ENCODE measurements around the gene MED13. TPM values are rescaled to one million over a fixed set of nuclear protein-coding genes. Genes with fewer than 3 reads are reported as not detected.
"Not testable (repeated sequence)": the region's sequence is repeated elsewhere in the genome, so short reads cannot be mapped to it uniquely, and the experiment has no call there.

The MED13 gene
- total and polyA plus RNA-seq, 3 experiments from 2014 or later, result 3.4 to 63.3 (median 61.2) TPM

DNA sequence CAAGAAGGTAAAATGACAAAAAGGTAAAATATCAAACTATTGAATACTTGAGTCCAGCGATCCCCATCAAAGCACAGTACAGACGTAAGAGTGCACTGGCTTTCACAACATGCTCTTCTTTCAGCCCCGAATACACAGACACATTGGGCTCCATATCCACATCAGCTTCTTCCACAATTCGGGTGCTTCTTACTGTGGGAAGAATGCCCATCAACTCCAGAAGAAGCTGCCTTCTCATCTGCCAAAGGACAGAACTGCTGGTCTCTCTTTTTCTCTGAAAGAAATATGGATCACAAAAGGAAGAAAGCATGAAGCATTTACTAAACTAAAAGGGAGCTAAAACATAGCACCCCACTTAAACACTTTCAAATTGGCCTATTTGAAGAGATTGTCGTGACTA lies 157.7 kb downstream of the MED13 start:
- H3K27me3 Mint-ChIP-seq, result no peaks in the 10 kb centered on the region
- peak overlapping the region in 1 of 7 donors; percentile 17 for H3K4me3 Mint-ChIP-seq
- H3K27ac ChIP-seq (ENCODE audit: low read depth, low read length), result no peak overlapping the region
- H3K4me1 Mint-ChIP-seq, result peaks cover 7 to 19% (median 14%) of the 10 kb centered on the region in 3 donors
- no peaks in the 10 kb centered on the region for H3K9me3 Mint-ChIP-seq
- no peaks in the 10 kb centered on the region for H3K27me3 ChIP-seq (ENCODE audit: insufficient read depth, low read length, poor library complexity, severe bottlenecking)
- POLR2A ChIA-PET, result no interaction called here
- H3K9me3 ChIP-seq (ENCODE audit: low read length), result no peaks in the 10 kb centered on the region
- peak overlapping the region in 4 of 8 donors; percentile 10 to 71 (median 46) for H3K27ac Mint-ChIP-seq
- peaks cover 8 to 57% (median 27%) of the 10 kb centered on the region in 3 donors for H3K36me3 Mint-ChIP-seq
- no peak for DNase-seq
- CTCF ChIA-PET, result no interaction called here
- H3K36me3 ChIP-seq (ENCODE audit: insufficient read depth, low read length), result peaks cover 21% of the 10 kb centered on the region
- H3K4me1 ChIP-seq (ENCODE audit: insufficient read depth, low read length), result no peaks in the 10 kb centered on the region
- H3K4me3 ChIP-seq (ENCODE audit: low read length), result no peak overlapping the region

DNA sequence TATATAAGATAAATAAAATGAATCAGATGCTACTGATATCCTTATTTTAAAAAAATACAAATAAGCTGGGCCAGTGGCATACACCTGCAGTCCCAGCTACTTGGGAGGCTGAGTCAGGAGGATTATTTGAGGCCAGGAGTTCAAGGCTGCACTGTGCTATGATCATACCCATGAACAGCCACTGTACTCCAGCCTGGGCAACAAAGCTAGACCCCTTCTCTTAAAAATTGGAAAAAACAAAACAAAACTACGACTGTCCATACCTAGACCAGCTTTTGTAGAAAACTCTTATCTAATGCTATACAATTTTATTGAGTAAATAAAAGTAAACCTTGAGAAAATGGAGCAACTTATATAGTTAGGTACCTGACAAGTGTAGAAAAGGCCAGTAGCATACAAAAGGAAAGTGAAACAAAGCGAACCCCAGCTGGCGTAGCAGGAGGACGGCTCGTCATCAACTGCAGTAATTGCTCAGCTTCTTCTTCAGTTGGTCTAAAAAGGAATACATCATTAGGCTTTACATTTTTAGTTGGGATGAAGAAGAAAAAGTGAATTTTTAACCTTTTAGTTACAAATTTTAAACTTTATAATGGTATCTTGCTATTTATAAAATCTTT lies 160.9 kb downstream of the MED13 start:
- peak; percentile 4 to 67 (median 15) for DNase-seq
- Histone ChIP-seq H3K4me1 (ENCODE audit: insufficient read depth, low read length) (no peaks in the 10 kb centered on the region), H3K4me3 (ENCODE audit: low read length) (peak overlapping the region; percentile 22), H3K9me3 (ENCODE audit: low read length) (no peaks in the 10 kb centered on the region), H3K36me3 (ENCODE audit: insufficient read depth, low read length) (peaks cover 10% of the 10 kb centered on the region), H3K27me3 (ENCODE audit: insufficient read depth, low read length, poor library complexity, severe bottlenecking) (no peaks in the 10 kb centered on the region), H3K27ac (ENCODE audit: low read depth, low read length) (peak overlapping the region; percentile 68)
- H3K9me3 Mint-ChIP-seq, result no peaks in the 10 kb centered on the region
- CTCF ChIA-PET, result interaction anchor here (1.5 to 1.6 kb wide), 2 partner anchors 23 to 162 kb away, joined by 4 to 7 read pairs; partner anchors contain the start of gene INTS2
- no peaks in the 10 kb centered on the region for H3K27me3 Mint-ChIP-seq
- peaks cover 0 to 56% (median 21%) of the 10 kb centered on the region in 3 donors for H3K36me3 Mint-ChIP-seq
- H3K4me1 Mint-ChIP-seq, result peaks cover 5 to 14% (median 14%) of the 10 kb centered on the region in 3 donors
- peak overlapping the region; percentile 49 to 88 (median 79) for H3K4me3 Mint-ChIP-seq
- POLR2A ChIA-PET, result interaction anchor here (0.7 kb wide), 1 partner anchor 41 kb away, joined by 5 read pairs; the partner anchor contains the start of gene BRIP1
- peak overlapping the region; percentile 90 to 99 (median 94) for H3K27ac Mint-ChIP-seq

DNA sequence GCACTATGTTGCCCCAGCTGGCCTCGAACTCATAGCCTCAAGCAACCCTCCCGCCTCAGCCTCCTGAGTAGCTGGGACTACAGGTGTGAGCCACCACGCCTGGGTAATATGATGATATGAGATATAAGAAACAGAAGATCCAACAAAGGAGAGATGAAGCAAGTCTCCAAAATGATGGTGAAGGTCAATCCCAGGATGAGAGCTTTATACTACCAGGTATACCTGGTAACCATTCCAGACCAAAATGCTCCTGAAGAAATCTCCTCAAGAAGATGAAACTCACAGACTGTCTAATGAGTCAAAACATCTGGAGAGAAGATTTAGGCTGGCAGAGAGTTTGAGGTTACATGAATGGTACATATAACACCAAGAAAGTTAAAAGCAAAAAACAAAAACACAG lies 161.8 kb downstream of the MED13 start:
- CTCF ChIA-PET, result interaction anchor here (0.8 kb wide), 1 partner anchor 84 kb away, joined by 3 read pairs; no protein-coding TSS in a partner anchor
- H3K36me3 Mint-ChIP-seq, result peaks cover 0 to 57% (median 21%) of the 10 kb centered on the region in 3 donors
- Histone ChIP-seq H3K27ac (ENCODE audit: low read depth, low read length) (no peak overlapping the region), H3K9me3 (ENCODE audit: low read length) (no peaks in the 10 kb centered on the region), H3K27me3 (ENCODE audit: insufficient read depth, low read length, poor library complexity, severe bottlenecking) (no peaks in the 10 kb centered on the region), H3K4me3 (ENCODE audit: low read length) (no peak overlapping the region), H3K4me1 (ENCODE audit: insufficient read depth, low read length) (no peaks in the 10 kb centered on the region), H3K36me3 (ENCODE audit: insufficient read depth, low read length) (peaks cover 10% of the 10 kb centered on the region)
- peaks cover 5 to 14% (median 14%) of the 10 kb centered on the region in 3 donors for H3K4me1 Mint-ChIP-seq
- no peaks in the 10 kb centered on the region for H3K9me3 Mint-ChIP-seq
- POLR2A ChIA-PET, result no interaction called here
- H3K4me3 Mint-ChIP-seq, result peak overlapping the region in 3 of 7 donors; percentile 27 to 42 (median 32)
- DNase-seq, result no peak
- no peaks in the 10 kb centered on the region for H3K27me3 Mint-ChIP-seq
- H3K27ac Mint-ChIP-seq, result peak overlapping the region in 7 of 8 donors; percentile 90 to 99 (median 95)

DNA sequence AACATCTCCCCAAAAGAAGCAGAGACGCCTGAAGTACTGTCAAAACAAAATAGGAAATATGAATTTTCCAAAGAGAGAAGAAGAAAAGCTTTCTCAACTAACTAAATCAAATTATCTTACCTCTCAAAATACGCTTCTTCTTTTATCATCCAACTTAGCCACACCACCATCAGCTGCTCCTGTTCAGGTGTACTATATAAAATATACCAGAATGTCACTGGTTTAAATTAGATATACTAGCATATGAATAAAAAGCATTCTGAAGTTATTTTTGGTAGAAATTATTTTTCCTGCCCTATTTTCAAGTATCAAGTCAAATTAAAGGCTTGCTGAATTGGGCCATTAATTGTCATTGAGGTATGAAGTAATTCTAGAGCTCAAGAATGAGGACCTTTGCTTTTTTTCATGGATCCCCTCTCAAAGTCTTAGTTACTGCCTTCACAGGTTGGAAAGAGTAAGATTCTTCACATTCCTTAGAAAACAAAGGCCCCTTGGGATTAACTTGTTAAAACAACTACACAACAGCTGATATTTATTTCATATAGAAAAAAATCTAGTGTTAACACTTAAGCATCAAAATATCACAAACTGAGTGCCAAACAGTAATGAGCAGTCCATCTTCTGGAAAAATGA lies 167.4 kb downstream of the MED13 start:
- H3K4me3 ChIP-seq (ENCODE audit: low read length), result no peak overlapping the region
- no peak overlapping the region for H3K27ac ChIP-seq (ENCODE audit: low read depth, low read length)
- no peaks in the 10 kb centered on the region for H3K9me3 Mint-ChIP-seq
- POLR2A ChIA-PET, result no interaction called here
- H3K4me1 Mint-ChIP-seq, result peaks cover 0 to 2% (median 2%) of the 10 kb centered on the region in 3 donors
- peak overlapping the region in 2 of 8 donors; percentile 9 to 33 for H3K27ac Mint-ChIP-seq
- H3K27me3 Mint-ChIP-seq, result no peaks in the 10 kb centered on the region
- CTCF ChIA-PET, result no interaction called here
- no peak for DNase-seq
- H3K4me1 ChIP-seq (ENCODE audit: insufficient read depth, low read length), result no peaks in the 10 kb centered on the region
- H3K9me3 ChIP-seq (ENCODE audit: low read length), result no peaks in the 10 kb centered on the region
- H3K36me3 Mint-ChIP-seq, result peaks cover 0 to 74% (median 14%) of the 10 kb centered on the region in 3 donors
- H3K27me3 ChIP-seq (ENCODE audit: insufficient read depth, low read length, poor library complexity, severe bottlenecking), result no peaks in the 10 kb centered on the region
- H3K4me3 Mint-ChIP-seq, result no peak overlapping the region
- H3K36me3 ChIP-seq (ENCODE audit: insufficient read depth, low read length), result peaks cover 10% of the 10 kb centered on the region

DNA sequence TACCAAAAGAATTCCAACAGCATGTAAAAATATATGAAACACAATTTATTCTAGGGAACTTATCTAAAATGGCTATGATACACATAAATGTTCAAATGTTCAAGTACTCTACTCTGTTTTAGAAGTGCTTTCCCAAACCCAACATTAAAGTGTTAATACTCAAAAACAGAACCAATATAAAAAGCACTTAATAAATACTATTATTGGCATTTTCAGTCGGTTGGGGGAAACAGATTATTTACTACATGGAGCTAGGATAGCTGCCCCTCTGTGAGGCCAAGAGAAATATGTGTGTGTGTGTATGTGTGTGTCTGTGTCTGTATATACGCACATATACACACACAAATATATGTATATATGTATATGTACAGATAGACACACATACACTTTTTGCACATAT lies 169.7 kb downstream of the MED13 start:
- no peaks in the 10 kb centered on the region for H3K27me3 ChIP-seq (ENCODE audit: insufficient read depth, low read length, poor library complexity, severe bottlenecking)
- Mint-ChIP-seq H3K9me3 (no peaks in the 10 kb centered on the region), H3K36me3 (peaks cover 0 to 74% (median 15%) of the 10 kb centered on the region in 3 donors), H3K4me1 (peaks cover 0 to 2% (median 2%) of the 10 kb centered on the region in 3 donors), H3K27me3 (no peaks in the 10 kb centered on the region), H3K4me3 (no peak overlapping the region), H3K27ac (peak overlapping the region in 1 of 8 donors; percentile 64)
- ChIA-PET CTCF (no interaction called here), POLR2A (no interaction called here)
- H3K9me3 ChIP-seq (ENCODE audit: low read length), result no peaks in the 10 kb centered on the region
- no peak overlapping the region for H3K27ac ChIP-seq (ENCODE audit: low read depth, low read length)
- no peak overlapping the region for H3K4me3 ChIP-seq (ENCODE audit: low read length)
- H3K4me1 ChIP-seq (ENCODE audit: insufficient read depth, low read length), result no peaks in the 10 kb centered on the region
- DNase-seq, result no peak
- H3K36me3 ChIP-seq (ENCODE audit: insufficient read depth, low read length), result no peaks in the 10 kb centered on the region

DNA sequence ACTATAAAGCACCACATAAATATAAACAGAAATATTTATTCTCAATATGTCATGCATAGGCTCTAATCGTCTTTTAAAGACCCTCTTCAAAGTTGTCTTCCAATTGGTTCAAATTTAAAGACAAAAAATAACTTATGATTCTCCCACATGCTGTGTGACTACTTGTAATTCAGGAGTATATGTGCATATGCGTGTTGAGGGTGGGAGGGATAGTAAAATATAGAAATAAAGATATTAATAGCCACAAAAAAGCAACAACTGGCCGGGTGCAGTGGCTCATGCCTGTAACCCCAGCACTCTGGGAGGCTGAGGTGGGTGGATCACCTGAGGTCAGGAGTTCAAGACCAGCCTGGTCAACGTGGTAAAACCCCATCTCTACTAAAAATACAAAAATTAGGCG lies 170.8 kb downstream of the MED13 start:
- H3K27ac ChIP-seq (ENCODE audit: low read depth, low read length); H3K36me3 ChIP-seq (ENCODE audit: insufficient read depth, low read length); DNase-seq; H3K4me3 Mint-ChIP-seq; CTCF ChIA-PET; H3K4me1 Mint-ChIP-seq; H3K27me3 ChIP-seq (ENCODE audit: insufficient read depth, low read length, poor library complexity, severe bottlenecking); H3K27ac Mint-ChIP-seq; H3K9me3 Mint-ChIP-seq; POLR2A ChIA-PET; H3K4me1 ChIP-seq (ENCODE audit: insufficient read depth, low read length); H3K9me3 ChIP-seq (ENCODE audit: low read length); H3K27me3 Mint-ChIP-seq; H3K4me3 ChIP-seq (ENCODE audit: low read length): not testable (repeated sequence)
- peaks cover 0 to 74% (median 13%) of the 10 kb centered on the region in 3 donors for H3K36me3 Mint-ChIP-seq

Other genes starting within 250 kb of the MED13 start
- 10 to 100 TPM; 11.3 to 11.7 TPM for gene BRIP1, start 201.8 kb downstream of the MED13 start, total RNA-seq
- gene BRIP1, start 201.8 kb downstream of the MED13 start, polyA plus RNA-seq, result 0.86 TPM
- 10 to 100 TPM; 25.9 to 26.4 TPM for gene INTS2, start 137.3 kb downstream of the MED13 start, total RNA-seq
- 3.6 TPM for gene INTS2, start 137.3 kb downstream of the MED13 start, polyA plus RNA-seq